Stomach (tissue), 4 donors: Measurements from ENCODE around the gene CHRNB4.

Source experiments
- EP300 ChIP-seq: sonication (generic); formaldehyde crosslinking; IDR thresholded peaks from one replicate; pipeline ENCODE4 v1.6.1; 2017; ENCODE audit warnings: antibody characterized with exemption
- POLR2A ChIP-seq, 4 donors: fragments of 450-650 bp; IDR thresholded peaks; one replicate each; pipeline ENCODE4 v1.6.1; 2016; ENCODE audit warnings: antibody characterized with exemption in 4 of 4, control low read depth in 2 of 4, mild to moderate bottlenecking in 1 of 4, moderate library complexity in 1 of 4
- POLR2AphosphoS5 ChIP-seq, 3 donors: sonication (generic); formaldehyde crosslinking; IDR thresholded peaks; one replicate each; pipeline ENCODE4 v1.6.1; 2016; ENCODE audit warnings: antibody characterized with exemption in 3 of 3
- TF ChIP-seq, protein P1 (sequence below), 7 experiments: fragments of 450-650 bp in 4 of 7; fragments of 200-600 bp in 3 of 7; sonication (generic) in 3 of 7; IDR thresholded peaks; one replicate each; pipeline ENCODE4 v1.5.1; 2016 to 2019; ENCODE audit warnings: antibody characterized with exemption in 7 of 7, control low read depth in 2 of 7, mild to moderate bottlenecking in 1 of 7

- TF ChIP-seq, protein P1, sequence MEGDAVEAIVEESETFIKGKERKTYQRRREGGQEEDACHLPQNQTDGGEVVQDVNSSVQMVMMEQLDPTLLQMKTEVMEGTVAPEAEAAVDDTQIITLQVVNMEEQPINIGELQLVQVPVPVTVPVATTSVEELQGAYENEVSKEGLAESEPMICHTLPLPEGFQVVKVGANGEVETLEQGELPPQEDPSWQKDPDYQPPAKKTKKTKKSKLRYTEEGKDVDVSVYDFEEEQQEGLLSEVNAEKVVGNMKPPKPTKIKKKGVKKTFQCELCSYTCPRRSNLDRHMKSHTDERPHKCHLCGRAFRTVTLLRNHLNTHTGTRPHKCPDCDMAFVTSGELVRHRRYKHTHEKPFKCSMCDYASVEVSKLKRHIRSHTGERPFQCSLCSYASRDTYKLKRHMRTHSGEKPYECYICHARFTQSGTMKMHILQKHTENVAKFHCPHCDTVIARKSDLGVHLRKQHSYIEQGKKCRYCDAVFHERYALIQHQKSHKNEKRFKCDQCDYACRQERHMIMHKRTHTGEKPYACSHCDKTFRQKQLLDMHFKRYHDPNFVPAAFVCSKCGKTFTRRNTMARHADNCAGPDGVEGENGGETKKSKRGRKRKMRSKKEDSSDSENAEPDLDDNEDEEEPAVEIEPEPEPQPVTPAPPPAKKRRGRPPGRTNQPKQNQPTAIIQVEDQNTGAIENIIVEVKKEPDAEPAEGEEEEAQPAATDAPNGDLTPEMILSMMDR (IDR thresholded peaks at IDR 0.05): no peak
- TF ChIP-seq POLR2AphosphoS5 (IDR thresholded peaks at IDR 0.05) (no peak), POLR2A (IDR thresholded peaks at IDR 0.05) (no peak), EP300 (no peak)
Observed at GRCh38 chr15:78637776-78638435, 3.1 kb downstream of the CHRNB4 start.
